GM18951 (cell line): ENCODE data around the gene SSTR3.
"Not testable (repeated sequence)": the region's sequence is repeated elsewhere in the genome, so short reads cannot be mapped to it uniquely, and the experiment has no call there.

ENCODE experiments used
- POLR2A ChIP-seq: IDR thresholded peaks from 4 replicates; pipeline ENCODE4 v1.6.1; 2011; ENCODE audit warnings: mild to moderate bottlenecking; ENCODE audit not compliant: insufficient read length, insufficient read depth; ENCODE audit errors: extremely low read depth
- in situ Hi-C: fragments of 300-500 bp; cut with MboI; formaldehyde crosslinking; loops from one replicate; pipeline ENCODE4 v1.12.0; 2022; ENCODE audit warnings: low sequenced_read_pairs, mixed read lengths, inconsistent platforms; ENCODE audit not compliant: unreplicated experiment

The SSTR3 gene

DNA sequence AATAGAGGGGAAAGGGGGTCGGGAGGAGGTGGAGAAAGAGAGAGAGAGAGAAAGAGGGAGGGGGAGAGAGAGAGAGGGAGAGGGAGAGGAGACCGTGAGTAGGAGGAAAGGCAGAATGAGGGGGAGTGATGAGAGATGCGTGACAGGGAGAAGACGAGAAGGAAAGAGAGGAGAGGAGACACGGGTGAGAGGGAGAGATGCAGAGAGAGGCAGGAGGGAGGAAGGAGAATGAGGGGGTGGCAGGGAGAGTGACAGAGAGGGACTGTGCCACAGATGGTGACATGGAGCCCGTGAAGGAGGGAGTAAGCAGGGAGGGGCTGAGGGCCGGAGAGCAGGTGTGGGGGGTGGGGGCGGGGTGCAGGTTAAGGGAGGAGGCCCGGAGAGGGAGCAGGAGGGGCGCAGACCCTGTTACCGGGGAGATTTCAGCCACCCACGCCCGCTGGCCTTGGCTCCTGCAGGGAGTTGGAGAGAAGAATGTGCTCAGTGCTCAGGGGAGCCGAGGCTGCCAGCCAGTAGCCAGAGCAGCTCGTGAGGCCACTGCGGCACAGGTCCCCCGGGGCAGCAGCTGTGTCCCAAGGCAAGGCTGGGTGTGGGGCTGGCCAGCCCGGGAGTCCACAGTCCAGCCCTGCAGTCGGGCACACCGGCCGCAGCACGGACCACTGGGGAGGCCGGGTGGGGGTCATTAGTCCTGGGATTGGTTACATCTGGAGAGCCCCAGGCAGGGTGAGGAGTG is at the start of gene SSTR3:
TSS of gene SSTR3 (minus strand) at position 304 of the 733 bp plus-strand sequence. CDS start 4,674 bp downstream, outside the sequence.
- TF ChIP-seq POLR2A: no peak
- in situ Hi-C loops: no loop called here

- no peak for TF ChIP-seq POLR2A
- in situ Hi-C loops: no loop called here
Measured at GRCh38 chr22:37260901-37261336, 48.6 kb upstream of the SSTR3 start.

- in situ Hi-C loops: no loop called here
Measured at GRCh38 chr22:37260155-37260795, 48.0 kb upstream of the SSTR3 start.

GRCh38 chr22:37259540-37260029 is 47.3 kb upstream of the SSTR3 start:
- TF ChIP-seq POLR2A: no peak
- in situ Hi-C loops: no loop called here

More at GRCh38 chr22:37260155-37260795, 48.0 kb upstream of the SSTR3 start:
- TF ChIP-seq POLR2A: no peak

DNA sequence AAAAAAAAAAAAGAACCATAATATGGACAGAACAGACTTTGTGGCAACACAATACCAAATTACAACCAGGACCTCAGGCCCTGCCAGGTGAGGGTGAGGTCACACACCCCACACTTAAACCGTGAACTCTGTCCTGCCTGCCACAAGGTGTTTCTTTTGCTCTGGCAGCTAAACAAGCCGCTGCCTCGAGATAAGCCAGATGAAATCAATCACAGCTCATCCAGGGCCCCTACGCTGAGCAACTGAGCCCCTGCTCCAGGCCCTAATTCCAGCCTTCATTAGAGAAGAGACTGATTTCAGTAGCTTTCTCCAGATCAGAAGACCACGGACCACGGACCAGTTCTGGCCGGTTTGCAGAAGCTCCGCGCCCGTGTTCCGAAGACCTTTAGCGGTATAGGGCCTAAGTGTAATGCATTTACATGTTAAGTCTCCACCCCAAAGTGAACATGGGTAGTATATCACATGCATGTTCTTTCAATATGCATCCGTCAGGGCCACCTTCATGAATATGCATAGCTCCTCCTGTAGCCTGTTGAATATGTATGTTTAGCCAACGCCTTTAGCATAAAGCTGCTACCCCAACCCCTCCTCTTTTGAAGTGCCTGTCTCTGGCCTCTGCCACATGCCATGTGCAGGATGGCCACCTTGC is 46.6 kb upstream of the SSTR3 start:
- TF ChIP-seq POLR2A: no peak
- in situ Hi-C loops: no loop called here

GRCh38 chr22:37258005-37258752 is 45.9 kb upstream of the SSTR3 start:
- no peak for TF ChIP-seq POLR2A
- in situ Hi-C loops: no loop called here

- in situ Hi-C loops: no loop called here
Measured at GRCh38 chr22:37256075-37256726, 43.9 kb upstream of the SSTR3 start.

GRCh38 chr22:37255558-37256006 is 43.3 kb upstream of the SSTR3 start:
- in situ Hi-C loops: no loop called here

More at GRCh38 chr22:37256075-37256726, 43.9 kb upstream of the SSTR3 start:
- TF ChIP-seq POLR2A: no peak

GRCh38 chr22:37254867-37255233 is 42.6 kb upstream of the SSTR3 start:
- TF ChIP-seq POLR2A: no peak
- in situ Hi-C loops: no loop called here

More at GRCh38 chr22:37255558-37256006, 43.3 kb upstream of the SSTR3 start:
- TF ChIP-seq POLR2A: no peak

- in situ Hi-C loops: no loop called here
- no peak for TF ChIP-seq POLR2A
Measured at GRCh38 chr22:37254209-37254866, 42.1 kb upstream of the SSTR3 start.

GRCh38 chr22:37253126-37253660 is 40.9 kb upstream of the SSTR3 start:
- in situ Hi-C loops: no loop called here
- no peak for TF ChIP-seq POLR2A

GRCh38 chr22:37251836-37252235 is 39.6 kb upstream of the SSTR3 start:
- in situ Hi-C loops: not testable (repeated sequence)
